ENCODE data around the gene LAMA3. TPM values are rescaled to one million over a fixed set of nuclear protein-coding genes. Genes with fewer than 3 reads are reported as not detected.

Gene LAMA3
- total RNA-seq, 1 experiment from 2014 or later = 5.6 TPM

DNA sequence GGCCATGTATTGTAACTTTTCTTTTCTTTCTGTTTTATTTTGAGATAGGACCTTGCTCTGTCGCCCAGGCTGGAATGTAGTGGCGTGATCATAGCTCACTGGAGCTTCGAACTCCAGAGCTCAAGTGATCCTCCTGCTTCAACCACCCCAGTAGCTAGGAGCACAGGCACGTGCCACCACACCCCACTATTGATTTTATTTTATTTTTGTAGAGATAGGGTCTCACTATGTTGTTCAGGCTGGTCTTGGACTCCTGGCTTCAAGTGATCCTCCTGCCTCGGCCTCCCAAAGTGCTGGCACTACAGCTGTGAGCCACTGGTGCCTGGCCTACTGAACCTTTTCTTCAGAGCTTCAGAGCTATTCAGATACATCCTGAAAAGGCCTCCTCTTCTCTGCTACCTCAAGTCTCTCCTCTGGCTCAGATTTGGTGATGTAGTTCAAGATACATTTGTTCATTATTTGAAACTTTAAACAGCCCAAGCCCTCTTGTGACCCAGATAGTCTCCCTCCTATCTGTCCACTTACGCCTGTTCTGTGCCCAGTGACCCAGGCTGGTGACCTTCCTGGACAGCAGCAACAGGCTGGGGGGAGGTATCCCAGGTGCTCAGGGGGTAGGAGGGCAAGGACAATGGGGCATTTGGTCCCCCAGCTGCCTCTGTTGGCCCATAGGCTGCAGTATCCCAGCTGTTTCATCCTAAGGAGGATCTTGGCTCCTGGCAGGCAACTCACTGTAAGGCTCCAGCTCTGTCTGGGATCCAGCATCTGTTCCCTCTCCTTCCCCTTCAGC is 38.6 kb downstream of the LAMA3 start:
- DNase-seq (ENCODE audit: low read depth, low spot score) = no peak
- H3K27me3 ChIP-seq (ENCODE audit: insufficient read depth, low read length) = no peaks in the 10 kb centered on the region

More for the DNA sequence above, 38.6 kb downstream of the LAMA3 start:
- Histone ChIP-seq H3K9ac (ENCODE audit: low read length) (no peak overlapping the region), H2AFZ (ENCODE audit: low read depth, low read length, poor library complexity, severe bottlenecking) (no peak overlapping the region), H4K20me1 (ENCODE audit: insufficient read depth) (no peaks in the 10 kb centered on the region), H3K4me3 (replicated peaks in 1 of 2; ENCODE audit: low read depth in 1 of 2, low read length in 2 of 2) (no peak overlapping the region), H3K36me3 (ENCODE audit: control insufficient read depth in 1 of 2, insufficient read depth in 2 of 2, low read length in 2 of 2) (no peaks in the 10 kb centered on the region), H3K4me2 (ENCODE audit: low read length) (no peak overlapping the region), H3K27ac (ENCODE audit: low read depth, low read length) (no peak overlapping the region), H3K9me3 (ENCODE audit: control insufficient read depth in 1 of 2, insufficient read depth in 1 of 2, low read depth in 1 of 2, low read length in 2 of 2) (no peaks in the 10 kb centered on the region), H3K79me2 (ENCODE audit: insufficient read depth, low read length) (no peaks in the 10 kb centered on the region), H3K9me2 (ENCODE audit: insufficient read depth) (no peaks in the 10 kb centered on the region), H3K4me1 (ENCODE audit: control insufficient read depth in 1 of 2, insufficient read depth in 2 of 2, low read length in 2 of 2) (no peaks in the 10 kb centered on the region)
- CTCF ChIA-PET = no interaction called here
- intact Hi-C loops (cut with micrococcal nuclease) = no loop called here
- TF ChIP-seq ATF3 (IDR thresholded peaks at IDR 0.05) (no peak), ZNF274 (IDR thresholded peaks at IDR 0.05; ENCODE audit: low read depth, low read length) (no peak), JUND (IDR thresholded peaks at IDR 0.05) (no peak), CBX3 (IDR thresholded peaks at IDR 0.05; ENCODE audit: low read depth) (no peak), SP1 (IDR thresholded peaks at IDR 0.05; ENCODE audit: low read depth) (no peak), POLR2A (IDR thresholded peaks at IDR 0.05; ENCODE audit: borderline replicate concordance, extremely low read depth, insufficient read depth, insufficient read length) (no peak), RAD21 (IDR thresholded peaks at IDR 0.05; ENCODE audit: low read depth) (no peak), CTCF (IDR thresholded peaks at IDR 0.05 in 2 of 3, conservative IDR thresholded peaks at IDR 0.05 in 1 of 3; ENCODE audit: borderline replicate concordance in 1 of 3, insufficient read depth in 1 of 3, low read depth in 2 of 3, low read length in 2 of 3) (no peak), EGR1 (IDR thresholded peaks at IDR 0.05; ENCODE audit: low read depth) (no peak), YY1 (IDR thresholded peaks at IDR 0.05; ENCODE audit: extremely low read depth, insufficient replicate concordance, low read depth, low read length) (no peak), EZH2phosphoT487 (IDR thresholded peaks at IDR 0.05; ENCODE audit: borderline replicate concordance) (no peak), CEBPB (IDR thresholded peaks at IDR 0.05; ENCODE audit: low read depth) (no peak), EZH2 (IDR thresholded peaks at IDR 0.05) (no peak), FOSL1 (IDR thresholded peaks at IDR 0.05; ENCODE audit: low read depth) (no peak), ELF1 (IDR thresholded peaks at IDR 0.05; ENCODE audit: borderline replicate concordance, low read depth) (no peak), SIN3A (IDR thresholded peaks at IDR 0.05; ENCODE audit: low read depth) (no peak), MAX (IDR thresholded peaks at IDR 0.05) (no peak)
- POLR2A ChIA-PET = no interaction called here
- RAD21 ChIA-PET (ENCODE audit: low non-redundant PET in 1 of 2, low total read pairs in 2 of 2, uncharacterized antibody in 2 of 2, unreplicated experiment in 2 of 2) = no interaction called here
- no peak for ATAC-seq
- no TSS peak for BruUV-seq (replicated peaks)

All from HCT116 (cell line).